ENCODE results near the gene GLDN. TPM values are rescaled to one million over a fixed set of nuclear protein-coding genes. Genes with fewer than 3 reads are reported as not detected.

The GLDN gene
- total RNA-seq, 1 donor from 2014 or later, result not detected

DNA sequence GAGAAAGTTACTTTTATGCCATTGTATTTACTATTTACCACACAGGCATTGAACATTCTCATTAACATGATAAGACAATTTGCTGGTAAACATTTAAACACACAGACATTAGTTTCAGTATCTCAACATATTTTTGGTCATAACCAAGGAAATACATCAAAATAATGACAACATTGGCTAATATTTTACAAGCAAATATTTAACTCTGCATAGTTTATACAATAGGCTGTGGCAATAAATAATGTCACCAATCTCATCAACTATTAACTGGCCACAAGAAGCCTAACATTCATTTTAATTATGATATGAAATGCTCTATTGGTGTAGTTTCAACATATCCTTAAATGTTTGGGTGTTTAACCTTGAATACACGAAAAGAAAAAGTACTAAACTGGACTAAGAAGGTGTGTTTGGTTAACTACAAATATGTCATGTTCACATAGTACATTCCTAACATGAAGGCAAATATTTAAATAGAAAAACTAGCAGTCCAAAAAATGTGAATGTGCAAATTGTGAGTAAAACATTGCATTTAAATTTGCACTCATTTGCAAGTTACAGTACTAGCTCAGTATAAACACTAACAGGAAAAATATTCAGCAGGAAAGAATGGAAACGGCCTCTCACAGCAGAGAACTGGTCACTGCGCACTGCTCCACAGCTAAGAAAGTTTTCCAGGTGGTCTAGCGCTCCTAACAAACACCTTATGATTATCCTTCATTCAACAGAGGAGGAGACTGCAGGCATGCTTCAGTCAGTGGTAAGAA is 106.6 kb downstream of the GLDN start:
- H3K4me3 ChIP-seq (ENCODE audit: low read depth, low read length), result no peak overlapping the region
- no peak for DNase-seq (ENCODE audit: low read depth)
- TF ChIP-seq, protein P1, sequence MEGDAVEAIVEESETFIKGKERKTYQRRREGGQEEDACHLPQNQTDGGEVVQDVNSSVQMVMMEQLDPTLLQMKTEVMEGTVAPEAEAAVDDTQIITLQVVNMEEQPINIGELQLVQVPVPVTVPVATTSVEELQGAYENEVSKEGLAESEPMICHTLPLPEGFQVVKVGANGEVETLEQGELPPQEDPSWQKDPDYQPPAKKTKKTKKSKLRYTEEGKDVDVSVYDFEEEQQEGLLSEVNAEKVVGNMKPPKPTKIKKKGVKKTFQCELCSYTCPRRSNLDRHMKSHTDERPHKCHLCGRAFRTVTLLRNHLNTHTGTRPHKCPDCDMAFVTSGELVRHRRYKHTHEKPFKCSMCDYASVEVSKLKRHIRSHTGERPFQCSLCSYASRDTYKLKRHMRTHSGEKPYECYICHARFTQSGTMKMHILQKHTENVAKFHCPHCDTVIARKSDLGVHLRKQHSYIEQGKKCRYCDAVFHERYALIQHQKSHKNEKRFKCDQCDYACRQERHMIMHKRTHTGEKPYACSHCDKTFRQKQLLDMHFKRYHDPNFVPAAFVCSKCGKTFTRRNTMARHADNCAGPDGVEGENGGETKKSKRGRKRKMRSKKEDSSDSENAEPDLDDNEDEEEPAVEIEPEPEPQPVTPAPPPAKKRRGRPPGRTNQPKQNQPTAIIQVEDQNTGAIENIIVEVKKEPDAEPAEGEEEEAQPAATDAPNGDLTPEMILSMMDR (conservative IDR thresholded peaks at IDR 0.05; ENCODE audit: low read depth, low read length), result no peak

DNA sequence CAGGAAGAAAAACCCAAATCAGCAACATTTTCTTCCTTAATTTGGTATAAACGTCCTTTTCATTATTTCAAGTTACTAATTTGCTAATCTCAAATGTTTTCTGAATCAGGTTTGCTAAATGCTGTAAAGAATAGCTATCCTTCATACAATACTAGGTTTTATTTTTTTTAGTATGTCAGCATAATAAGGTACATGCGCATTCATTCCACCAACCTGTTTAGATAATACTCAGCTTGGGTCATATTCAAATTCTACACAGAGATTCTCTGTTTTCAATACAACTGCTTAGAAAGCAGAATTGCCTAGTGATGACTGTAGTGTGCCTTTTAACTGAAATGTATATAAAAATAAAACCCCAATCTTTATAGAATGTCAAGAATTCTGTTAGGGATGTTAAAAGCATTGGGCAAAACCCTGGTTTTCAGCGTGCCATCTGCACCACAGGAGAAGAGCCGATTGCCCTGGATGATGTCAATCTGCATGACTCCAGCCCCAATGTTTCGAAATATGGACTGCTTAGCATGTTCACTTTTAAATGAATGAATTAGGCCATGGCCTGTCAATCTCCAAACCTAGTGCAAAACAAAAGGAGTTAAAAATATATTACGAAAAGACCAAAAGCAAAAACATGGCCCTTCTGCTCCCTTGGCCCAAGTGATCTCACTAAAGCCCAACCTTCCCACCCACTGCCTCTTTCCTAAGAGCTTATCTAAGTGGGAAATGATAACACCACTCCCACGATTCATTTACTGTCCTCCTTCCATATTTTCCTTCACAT is 107.4 kb downstream of the GLDN start:
- no peak overlapping the region for H3K4me3 ChIP-seq (ENCODE audit: low read depth, low read length)
- DNase-seq (ENCODE audit: low read depth), result no peak
- TF ChIP-seq, protein P1 (conservative IDR thresholded peaks at IDR 0.05; ENCODE audit: low read depth, low read length), result no peak

DNA sequence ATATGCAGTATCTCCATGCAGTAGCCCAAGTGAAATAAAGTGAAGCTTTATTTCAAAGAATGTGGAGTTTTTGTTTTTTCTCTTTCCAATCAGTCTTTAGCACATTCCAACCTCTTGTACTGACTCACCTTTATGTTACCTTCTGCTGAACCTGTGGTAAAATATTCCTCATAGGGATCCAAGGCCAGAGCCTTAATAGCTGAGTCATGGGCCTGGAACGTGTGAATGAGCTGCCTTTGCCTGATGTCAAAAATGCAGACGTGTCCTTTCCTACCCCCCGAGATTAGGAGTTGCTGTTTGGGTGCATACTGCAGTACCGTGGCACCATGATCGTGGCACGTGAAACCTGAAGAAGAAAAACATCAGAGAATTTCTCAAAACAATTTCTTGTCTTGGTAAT is 108.5 kb downstream of the GLDN start:
- TF ChIP-seq, protein P1 (conservative IDR thresholded peaks at IDR 0.05; ENCODE audit: low read depth, low read length), result no peak
- H3K4me3 ChIP-seq (ENCODE audit: low read depth, low read length), result no peak overlapping the region
- peak; percentile 31 for DNase-seq (ENCODE audit: low read depth)

Other genes starting within 250 kb of the GLDN start
- 0.07 TPM in 1 of 2 replicates, not detected in the other for gene TNFAIP8L3, start 246.7 kb upstream of the GLDN start, total RNA-seq
- not detected in 2 replicates for gene CYP19A1, start 3.1 kb upstream of the GLDN start, total RNA-seq

Measured in epithelial cell of proximal tubule (primary cell).